HG03095 (cell line): Measurements from ENCODE around the gene CYB5R3.
"Not testable (repeated sequence)": the region's sequence is repeated elsewhere in the genome, so short reads cannot be mapped to it uniquely, and the experiment has no call there.

Source experiments
- ATAC-seq: cut with Tn5 transposase; IDR thresholded peaks from one replicate; pipeline ENCODE4 v1.9.1; 2021; ENCODE audit warnings: moderate library complexity; ENCODE audit not compliant: unreplicated experiment

The CYB5R3 gene

GRCh38 chr22:42679691-42680090 is 30.5 kb upstream of the CYB5R3 start:
- no peak for ATAC-seq

- no peak for ATAC-seq
Observed at GRCh38 chr22:42678894-42679293, 29.7 kb upstream of the CYB5R3 start.

GRCh38 chr22:42677936-42678335 is 28.7 kb upstream of the CYB5R3 start:
- not testable (repeated sequence) for ATAC-seq

GRCh38 chr22:42676059-42676607 is 26.9 kb upstream of the CYB5R3 start:
- no peak for ATAC-seq

GRCh38 chr22:42673898-42674401 is 24.8 kb upstream of the CYB5R3 start:
- ATAC-seq, result no peak

- ATAC-seq, result not testable (repeated sequence)
Observed at GRCh38 chr22:42673071-42673470, 23.9 kb upstream of the CYB5R3 start.

GRCh38 chr22:42670921-42671709 is 21.9 kb upstream of the CYB5R3 start:
- no peak for ATAC-seq

GRCh38 chr22:42670046-42670445 is 20.9 kb upstream of the CYB5R3 start:
- ATAC-seq, result no peak

- not testable (repeated sequence) for ATAC-seq
Observed at GRCh38 chr22:42666393-42666792, 17.2 kb upstream of the CYB5R3 start.

GRCh38 chr22:42664976-42665831 is 16.0 kb upstream of the CYB5R3 start:
- ATAC-seq, result no peak

GRCh38 chr22:42661985-42662831 is 13.0 kb upstream of the CYB5R3 start:
- no peak for ATAC-seq

- ATAC-seq, result no peak
Observed at GRCh38 chr22:42656578-42656977, 7.4 kb upstream of the CYB5R3 start.

- no peak for ATAC-seq
Observed at GRCh38 chr22:42655693-42656092, 6.5 kb upstream of the CYB5R3 start.

- no peak for ATAC-seq
Observed at GRCh38 chr22:42654436-42655073, 5.4 kb upstream of the CYB5R3 start.

GRCh38 chr22:42653999-42654398 is 4.8 kb upstream of the CYB5R3 start:
- ATAC-seq, result no peak

GRCh38 chr22:42651134-42651533 is 1.9 kb upstream of the CYB5R3 start:
- ATAC-seq, result no peak

GRCh38 chr22:42648368-42649245 is 585 bp downstream of the CYB5R3 start:
- peak; percentile 21 for ATAC-seq

- no peak for ATAC-seq
Observed at GRCh38 chr22:42648017-42648367, 1.2 kb downstream of the CYB5R3 start.
